HG02571 (cell line): ENCODE measurements around the gene TAF10.

ENCODE experiments used
- ATAC-seq: cut with Tn5 transposase; IDR thresholded peaks from one replicate; pipeline ENCODE4 v1.9.1; 2021; ENCODE audit warnings: mild to moderate bottlenecking, moderate library complexity; ENCODE audit not compliant: unreplicated experiment

Gene TAF10

GRCh38 chr11:6561288-6561687 is 50.7 kb downstream of the TAF10 start:
- no peak for ATAC-seq
